DND-41 (cell line): Measurements from ENCODE around the gene RPS29.

ENCODE experiments used
- CTCF ChIP-seq: IDR thresholded peaks from 2 replicates; pipeline ENCODE4 v1.5.1; 2012; ENCODE audit warnings: borderline replicate concordance, low read length, moderate library complexity, mild to moderate bottlenecking; ENCODE audit not compliant: poor library complexity, severe bottlenecking; ENCODE audit errors: extremely low read depth
- EZH2 ChIP-seq: IDR thresholded peaks from 3 replicates; pipeline ENCODE4 v1.6.1; 2012; ENCODE audit warnings: borderline replicate concordance, low read depth, mild to moderate bottlenecking, moderate library complexity, low read length, inconsistent platforms; ENCODE audit not compliant: severe bottlenecking

- TF ChIP-seq CTCF, result no peak
- TF ChIP-seq EZH2, result no peak
Measured at GRCh38 chr14:49549881-49550280, 36.3 kb downstream of the RPS29 start.
